DMS53 (cell line): ENCODE data around the gene VSTM2B.

Experiments
- DNase-seq: peaks from one replicate; lab custom pipeline; 2025; lab: John Stamatoyannopoulos, UW

VSTM2B gene

DNA sequence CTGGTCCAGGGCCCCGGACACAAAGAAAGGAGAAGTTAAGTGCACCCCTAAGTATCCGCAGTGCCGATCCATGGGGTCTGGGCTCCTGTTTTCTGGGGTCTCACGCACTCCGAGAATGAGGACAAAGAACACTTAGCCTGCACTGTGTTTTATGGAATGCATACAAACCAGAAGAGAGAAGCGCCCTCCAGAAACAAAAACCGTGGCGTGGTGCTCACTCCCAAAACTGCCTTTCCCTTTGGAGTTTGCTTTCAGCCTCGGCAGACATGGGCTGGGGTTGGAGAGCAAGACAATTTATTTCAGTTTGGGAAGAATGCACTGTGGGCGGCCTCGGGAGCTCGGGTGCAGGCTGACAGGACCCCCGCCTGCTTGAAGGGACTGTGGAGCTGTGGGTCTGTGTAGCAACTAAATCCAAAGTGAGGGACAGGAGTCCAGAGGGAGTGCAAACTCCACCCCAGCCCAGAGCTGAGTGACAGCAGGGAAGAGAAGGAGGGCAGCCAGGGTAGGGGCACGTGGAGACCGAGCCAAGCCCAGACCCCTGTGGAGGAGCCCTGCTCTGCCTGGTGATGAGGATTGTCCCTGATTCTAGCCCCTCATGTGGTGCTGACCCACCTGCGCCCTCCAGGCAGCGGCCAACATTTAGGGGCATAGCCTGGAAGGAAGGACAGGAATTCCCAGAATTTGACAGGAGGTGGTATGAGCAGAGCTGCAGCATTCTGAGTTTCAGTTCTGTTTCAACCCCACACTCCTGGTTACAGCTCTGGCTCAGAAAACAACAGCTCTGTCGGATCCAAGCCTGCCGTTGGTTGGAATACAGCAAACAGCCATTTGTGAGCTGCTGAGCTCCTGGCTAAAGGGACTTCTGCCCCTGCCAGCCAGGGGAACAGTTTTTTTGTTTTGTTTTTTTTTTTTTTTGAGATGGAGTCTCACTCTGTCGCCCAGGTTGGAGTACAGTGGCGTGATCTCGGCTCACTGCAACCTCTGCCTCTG lies 42.5 kb downstream of the VSTM2B start:
- DNase-seq, result no peak

DNA sequence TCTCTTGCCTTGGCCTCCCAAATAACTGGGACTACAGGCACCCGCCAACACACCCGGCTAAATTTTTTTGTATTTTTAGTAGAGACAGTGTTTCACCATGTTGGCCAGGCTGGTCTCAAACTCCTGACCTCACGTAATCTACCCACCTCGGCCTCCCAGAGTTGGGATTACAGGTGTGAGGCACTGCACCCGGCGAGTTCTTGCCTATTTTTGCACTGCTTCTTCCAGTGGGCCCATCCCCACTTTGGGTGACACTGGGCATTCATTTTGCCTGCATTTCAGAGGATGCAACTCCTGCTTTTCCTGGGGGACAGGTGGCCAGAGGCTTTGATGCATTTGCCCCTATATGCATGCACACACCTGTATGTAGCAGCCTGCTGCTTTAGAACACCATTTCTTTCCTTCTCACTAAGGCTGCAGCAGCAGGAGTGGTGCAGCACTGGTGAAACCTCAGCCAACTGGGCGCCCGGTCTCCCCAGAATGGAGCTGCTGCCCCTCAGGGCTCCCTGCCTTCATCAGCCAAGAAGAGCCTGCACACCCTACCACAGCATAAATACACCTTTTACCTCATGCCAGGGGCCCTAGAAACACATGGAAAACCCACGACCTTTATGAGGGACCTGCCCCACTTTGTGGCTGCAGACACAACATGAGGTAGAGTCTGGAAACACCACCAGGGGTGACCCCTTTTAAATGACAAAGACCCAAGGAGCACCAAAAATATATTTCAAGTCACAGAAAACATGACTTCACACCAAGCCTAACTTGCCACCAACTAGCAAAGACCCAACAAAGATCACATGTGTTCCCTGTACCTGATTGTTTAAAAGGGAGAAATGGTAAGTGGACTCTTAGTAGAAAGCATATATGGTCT lies 43.5 kb downstream of the VSTM2B start:
- DNase-seq, result no peak

- DNase-seq, result no peak
Observed at GRCh38 chr19:29571181-29571580, 45.4 kb downstream of the VSTM2B start.

DNA sequence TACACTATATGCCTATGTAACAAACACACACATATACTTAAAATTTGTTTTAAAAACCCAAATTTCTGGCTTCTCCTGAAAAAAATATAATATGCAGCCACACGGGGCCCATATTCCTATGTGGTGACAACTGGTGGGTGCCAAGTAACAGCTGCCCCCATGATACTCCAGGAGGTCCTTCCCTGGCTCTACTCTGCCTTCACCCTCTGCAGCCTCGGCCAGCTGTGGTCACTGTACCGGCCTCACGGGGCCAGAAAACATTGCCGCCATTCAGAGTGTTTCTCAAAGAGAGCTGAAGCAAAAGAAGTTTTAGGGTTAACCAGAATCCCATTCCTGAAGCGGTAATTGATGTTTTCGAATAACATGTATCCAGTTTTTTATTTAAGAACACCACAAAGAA lies 47.7 kb downstream of the VSTM2B start:
- DNase-seq, result no peak

DNA sequence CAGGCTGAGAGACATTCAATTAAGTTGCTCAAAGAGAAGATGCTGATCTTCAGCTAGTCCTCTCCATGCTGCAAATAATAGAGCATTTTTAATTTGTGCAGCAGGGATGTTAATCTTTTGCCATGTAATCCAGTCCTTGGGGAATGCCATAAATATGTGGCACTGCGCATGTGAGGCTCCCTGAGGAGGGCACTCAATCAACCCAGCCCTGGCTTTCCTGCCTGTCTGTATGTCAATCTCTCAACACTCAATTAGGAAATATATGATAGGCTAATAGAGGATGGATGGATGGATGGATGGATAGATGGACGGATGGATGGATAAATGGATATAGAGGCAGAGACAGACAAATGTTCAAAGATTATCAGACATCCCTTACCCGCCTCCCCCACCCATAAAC lies 48.7 kb downstream of the VSTM2B start:
- no peak for DNase-seq

DNA sequence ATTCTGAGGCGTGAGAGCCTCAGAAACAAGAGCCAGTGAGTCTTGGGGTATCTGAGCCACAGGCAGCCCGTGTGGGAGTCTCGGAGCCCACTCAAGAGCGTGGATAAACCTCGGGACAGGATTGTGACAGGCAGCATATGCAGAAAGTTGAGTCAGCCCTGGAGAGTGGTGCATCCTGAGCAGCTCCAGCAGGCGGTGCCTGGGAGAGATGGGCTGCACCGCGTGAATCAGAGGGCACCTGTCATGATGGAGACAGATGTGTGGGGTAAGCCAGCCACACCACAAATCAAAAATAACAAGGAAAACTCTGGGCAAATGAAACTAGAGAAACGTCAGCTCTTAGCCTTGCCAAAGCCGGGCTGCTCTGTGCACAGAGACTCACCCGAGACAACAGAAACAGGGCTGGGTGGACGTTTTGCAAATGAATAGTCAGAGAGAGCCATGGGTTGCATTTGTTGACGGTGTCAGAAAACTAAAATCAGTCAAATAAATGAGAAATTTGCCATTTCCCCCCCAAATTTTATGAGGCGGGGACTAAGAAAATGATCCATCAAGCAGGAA lies 50.3 kb downstream of the VSTM2B start:
- no peak for DNase-seq

- no peak for DNase-seq
Observed at GRCh38 chr19:29576761-29577648, 51.2 kb downstream of the VSTM2B start.

DNA sequence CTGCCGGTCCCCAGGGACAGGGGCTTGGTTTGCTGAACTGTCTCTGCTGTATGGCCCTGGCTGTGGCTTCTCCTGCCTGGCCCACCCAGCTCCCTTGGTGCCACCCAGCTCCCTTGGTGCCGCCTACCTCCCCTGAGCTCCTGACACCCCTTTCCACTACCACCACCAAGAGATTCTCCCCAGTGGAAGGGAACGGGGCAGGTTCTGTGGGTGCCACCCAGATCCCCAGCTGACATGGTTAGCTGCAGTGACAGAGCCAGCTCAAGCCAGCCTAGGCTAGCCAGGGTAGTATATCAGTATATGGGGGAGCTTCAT lies 51.8 kb downstream of the VSTM2B start:
- DNase-seq, result no peak

DNA sequence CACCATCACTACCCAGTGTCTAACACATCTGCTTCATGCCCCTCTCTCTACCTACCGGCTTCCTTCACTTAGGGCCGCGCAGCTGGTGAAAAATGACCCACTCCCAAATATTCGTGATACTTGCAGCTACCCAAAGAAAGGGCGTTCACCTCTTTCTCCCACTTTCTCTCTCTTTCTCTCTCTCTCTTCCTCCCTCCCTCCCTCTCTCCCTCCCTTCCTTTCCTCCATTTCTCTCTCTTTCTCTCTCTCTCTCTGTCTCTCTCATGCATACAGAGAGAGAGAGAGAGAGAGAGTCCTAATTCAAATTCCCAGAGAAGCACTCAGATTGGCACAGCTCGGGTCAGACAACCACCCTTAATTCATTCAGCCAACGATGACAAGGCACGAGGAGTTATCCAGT lies 52.6 kb downstream of the VSTM2B start:
- DNase-seq, result no peak

- no peak for DNase-seq
Observed at GRCh38 chr19:29579308-29579910, 53.6 kb downstream of the VSTM2B start.

- DNase-seq, result no peak
Observed at GRCh38 chr19:29581398-29581797, 55.6 kb downstream of the VSTM2B start.

- DNase-seq, result no peak
Observed at GRCh38 chr19:29583196-29583999, 57.6 kb downstream of the VSTM2B start.

DNA sequence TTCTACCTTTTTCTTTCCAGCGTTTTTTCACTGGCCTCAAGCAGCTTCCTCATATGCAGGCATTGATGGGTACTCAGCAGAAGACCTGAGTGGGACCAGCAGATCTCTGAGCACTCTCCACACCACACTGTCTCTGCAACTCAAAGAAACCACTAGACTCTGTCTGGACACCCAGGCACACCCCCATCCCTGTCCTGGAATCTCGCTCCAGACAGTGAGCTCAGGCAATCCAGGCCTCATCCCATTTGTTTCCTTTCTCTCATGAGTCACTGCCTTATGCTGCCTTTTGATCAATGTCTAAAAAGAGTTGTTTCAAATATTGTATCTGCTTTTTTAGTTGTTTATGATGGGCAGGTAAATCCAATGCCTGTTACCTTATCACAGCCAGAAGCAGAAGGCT lies 60.6 kb downstream of the VSTM2B start:
- no peak for DNase-seq

DNA sequence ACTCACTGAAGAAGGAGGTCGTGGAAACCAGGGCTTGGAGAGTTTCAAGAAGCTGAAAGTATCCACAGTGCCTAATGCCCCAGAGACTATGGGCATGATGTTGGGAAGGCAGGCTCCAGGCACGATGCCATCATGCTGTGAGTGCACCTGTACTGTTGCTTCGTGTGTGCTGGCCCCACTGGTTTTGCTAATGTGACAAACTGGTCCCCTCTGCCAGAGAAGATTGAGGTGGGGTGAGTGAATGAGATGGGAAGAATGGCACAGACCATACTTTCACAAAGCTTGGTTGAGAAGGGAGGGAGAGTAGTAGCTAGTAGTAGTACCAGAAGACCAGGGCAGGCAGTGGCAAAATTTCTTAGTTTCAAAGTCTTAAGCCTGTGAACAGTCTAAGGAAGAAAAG lies 61.3 kb downstream of the VSTM2B start:
- no peak for DNase-seq

DNA sequence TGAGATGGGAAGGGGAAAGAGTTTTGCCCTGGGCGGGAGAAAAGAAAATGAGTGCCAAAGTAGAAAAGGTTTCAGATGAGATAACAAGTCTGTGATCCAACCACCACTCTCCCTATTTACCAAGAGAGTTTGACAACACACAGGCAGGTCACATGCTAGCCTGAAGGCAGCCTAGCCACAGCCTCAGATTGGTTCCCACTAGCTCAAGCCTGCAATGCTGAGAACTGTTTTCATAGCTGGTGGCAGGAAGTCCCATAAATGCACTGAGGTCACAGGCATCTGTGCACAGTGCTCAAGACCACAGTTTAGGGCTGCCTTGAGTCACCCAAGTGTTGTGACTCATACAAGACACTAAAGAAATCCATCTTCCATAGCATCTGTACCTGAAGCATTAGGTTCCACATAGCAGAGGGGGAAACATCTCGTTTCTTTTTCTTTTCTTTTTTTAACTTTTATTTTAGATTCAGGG lies 61.8 kb downstream of the VSTM2B start:
- no peak for DNase-seq

- DNase-seq, result no peak
Observed at GRCh38 chr19:29588095-29588494, 62.3 kb downstream of the VSTM2B start.

- no peak for DNase-seq
Observed at GRCh38 chr19:29590278-29590677, 64.5 kb downstream of the VSTM2B start.

GRCh38 chr19:29591670-29592069 lies 65.9 kb downstream of the VSTM2B start:
- DNase-seq, result no peak

DNA sequence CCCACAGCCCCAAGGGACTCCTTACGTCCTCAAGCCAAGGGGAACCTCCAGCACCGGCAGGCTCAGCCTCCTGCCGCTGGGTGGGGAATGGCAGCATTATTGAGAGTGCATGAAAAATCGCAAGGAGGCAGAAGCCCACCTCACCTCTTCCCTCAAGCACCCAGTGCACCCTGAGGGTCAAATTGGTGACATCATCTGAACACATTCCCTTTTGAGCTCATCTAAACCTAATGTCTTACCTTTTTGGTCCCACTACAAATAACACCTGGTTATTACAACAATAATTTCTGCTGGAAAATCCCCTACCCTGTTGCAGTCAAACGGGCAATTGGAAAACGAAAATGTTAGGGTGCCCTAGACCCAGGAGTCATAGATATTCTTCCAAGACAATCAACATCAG lies 68.1 kb downstream of the VSTM2B start:
- DNase-seq, result no peak

DNA sequence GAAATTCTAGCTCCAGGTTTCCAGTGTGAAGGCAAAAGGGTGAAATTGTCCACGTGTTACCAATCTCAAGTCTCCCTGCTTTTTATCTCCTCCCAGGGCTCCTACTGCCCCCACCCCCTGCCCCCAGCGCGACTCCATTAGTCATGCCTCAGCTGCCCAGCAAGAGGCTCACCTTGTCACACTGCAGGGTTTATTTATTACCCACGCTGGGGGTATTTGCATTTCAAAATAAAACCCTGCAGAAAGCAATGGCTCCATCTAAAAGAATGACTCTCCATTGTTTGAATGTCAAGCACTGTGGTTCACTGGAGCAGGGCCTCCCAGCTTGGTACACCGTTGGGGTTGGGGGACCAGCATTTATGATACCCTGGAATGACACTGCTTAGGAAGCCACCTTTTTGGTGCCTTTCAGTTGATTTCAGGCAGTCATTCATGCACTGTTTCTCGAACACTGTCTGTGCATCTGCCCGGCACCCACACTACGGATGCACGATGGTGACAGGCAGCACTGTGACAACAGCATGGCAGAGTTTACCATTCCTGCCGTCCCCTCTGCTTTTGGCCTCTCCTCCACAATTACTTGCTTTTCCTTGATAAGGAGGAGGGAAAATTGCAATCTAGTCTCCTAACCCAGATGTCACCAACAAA lies 70.4 kb downstream of the VSTM2B start:
- peak; percentile 4 for DNase-seq
